Keratinocyte (primary cell): ENCODE results near the gene TBX18. TPM values are rescaled to one million over a fixed set of nuclear protein-coding genes. Genes with fewer than 3 reads are reported as not detected.

Source experiments
- DNase-seq: peaks from one replicate; pipeline ENCODE4 v3.0.0-alpha.2; 2011; ENCODE audit warnings: low read depth, missing footprints, low spot score
- FAIRE-seq: peaks from 2 replicates; lab custom pipeline; 2011; peaks lifted over from hg19 to GRCh38; lab: Jason Lieb, UNC
- H2AFZ ChIP-seq: 2 replicates; pipeline ENCODE4 v1.6.0; 2012; ENCODE audit warnings: low read length, control low read depth, inconsistent platforms; ENCODE audit not compliant: control insufficient read depth
- H3K27ac ChIP-seq: 2 replicates; pipeline ENCODE4 v1.5.1; 2011; ENCODE audit warnings: low read length; ENCODE audit not compliant: control insufficient read depth, insufficient read depth
- H3K27me3 ChIP-seq: 3 replicates; pipeline ENCODE4 v1.6.0; 2011; ENCODE audit warnings: low read length; ENCODE audit not compliant: control insufficient read depth, insufficient read depth; ENCODE audit errors: extremely low read depth
- H3K36me3 ChIP-seq, 2 experiments: 2 replicates in 1 of 2; 3 replicates in 1 of 2; pipeline ENCODE4 v1.5.1; 2011; ENCODE audit warnings: low read length in 2 of 2, mild to moderate bottlenecking in 1 of 2; ENCODE audit not compliant: control insufficient read depth in 2 of 2, insufficient read depth in 2 of 2; ENCODE audit errors: extremely low read depth in 1 of 2
- H3K4me1 ChIP-seq: 3 replicates; pipeline ENCODE4 v1.5.1; 2011; ENCODE audit warnings: low read length; ENCODE audit not compliant: control insufficient read depth, insufficient read depth; ENCODE audit errors: extremely low read depth
- H3K4me2 ChIP-seq: 3 replicates; pipeline ENCODE4 v1.6.0; 2011; ENCODE audit warnings: low read depth, low read length; ENCODE audit not compliant: control insufficient read depth, insufficient read depth; ENCODE audit errors: extremely low read depth
- H3K4me3 ChIP-seq, 3 experiments: fragments of 200-600 bp in 1 of 3; sonication (generic) in 1 of 3; 2 replicates in 2 of 3; 3 replicates in 1 of 3; pipeline ENCODE4 v1.5.1; 2011 to 2016; ENCODE audit warnings: low read length in 3 of 3, mild to moderate bottlenecking in 3 of 3, control low read depth in 2 of 3, inconsistent platforms in 1 of 3, low read depth in 1 of 3, mixed read lengths in 1 of 3, mixed run types in 1 of 3, moderate library complexity in 1 of 3; ENCODE audit not compliant: control insufficient read depth in 2 of 3, insufficient read depth in 2 of 3; ENCODE audit errors: extremely low read depth in 1 of 3
- H3K79me2 ChIP-seq: 2 replicates; pipeline ENCODE4 v1.6.0; 2012; ENCODE audit warnings: low read length; ENCODE audit not compliant: control insufficient read depth, insufficient read depth
- H3K9ac ChIP-seq: 3 replicates; pipeline ENCODE4 v1.6.0; 2011; ENCODE audit warnings: low read length; ENCODE audit not compliant: control insufficient read depth, insufficient read depth; ENCODE audit errors: extremely low read depth
- H3K9me1 ChIP-seq: 3 replicates; pipeline ENCODE4 v1.6.0; 2011; ENCODE audit warnings: low read length; ENCODE audit not compliant: control insufficient read depth, insufficient read depth; ENCODE audit errors: extremely low read depth
- H3K9me3 ChIP-seq: 2 replicates; pipeline ENCODE4 v1.5.1; 2012; ENCODE audit warnings: low read depth, low read length; ENCODE audit not compliant: control insufficient read depth
- H4K20me1 ChIP-seq: 3 replicates; pipeline ENCODE4 v1.6.0; 2011; ENCODE audit warnings: low read length; ENCODE audit not compliant: control insufficient read depth, insufficient read depth; ENCODE audit errors: extremely low read depth
- CTCF ChIP-seq, 3 experiments: IDR thresholded peaks in 1 of 3; conservative IDR thresholded peaks in 1 of 3; optimal IDR thresholded peaks in 1 of 3; 2 replicates in 2 of 3; 3 replicates in 1 of 3; pipeline versions ENCODE3 to v1.5.1; 2011; ENCODE audit warnings: low read length in 3 of 3, mild to moderate bottlenecking in 3 of 3, moderate library complexity in 2 of 3, control low read depth in 1 of 3, inconsistent platforms in 1 of 3; ENCODE audit not compliant: insufficient read depth in 2 of 3; ENCODE audit errors: extremely low read depth in 1 of 3
- EZH2 ChIP-seq: IDR thresholded peaks from one replicate; pipeline ENCODE4 v1.6.1; 2012; ENCODE audit warnings: inconsistent platforms, mild to moderate bottlenecking, low read length, moderate library complexity
- dilution Hi-C: fragments of 300-500 bp; cut with MboI; formaldehyde crosslinking; loops from one replicate; pipeline ENCODE4 v1.7.0; 2020; ENCODE audit warnings: low sequenced_read_pairs; ENCODE audit not compliant: extremely low pct_ligation_motif_present
- polyA plus RNA-seq, 5 experiments: library from polyadenylated mRNA; depleted of rRNA in 3 of 5; stranded (reverse) in 3 of 5; stranded (forward) in 1 of 5; unstranded in 1 of 5; fragments of >200 nt; gene quantifications; 1 replicate in 1 of 5; 2 replicates in 3 of 5; 3 replicates in 1 of 5; pipeline versions ENCODE4 v1.2.1 to v1.2.3, GENCODE V29; 2011 to 2012; ENCODE audit warnings: missing spikeins in 2 of 5, low read depth in 1 of 5, low replicate concordance in 1 of 5

TBX18 gene
- polyA plus RNA-seq, 1 donor (not counting 4 experiments of a cell fraction or from before 2014, with no cell fraction given), result 0.03 TPM

DNA sequence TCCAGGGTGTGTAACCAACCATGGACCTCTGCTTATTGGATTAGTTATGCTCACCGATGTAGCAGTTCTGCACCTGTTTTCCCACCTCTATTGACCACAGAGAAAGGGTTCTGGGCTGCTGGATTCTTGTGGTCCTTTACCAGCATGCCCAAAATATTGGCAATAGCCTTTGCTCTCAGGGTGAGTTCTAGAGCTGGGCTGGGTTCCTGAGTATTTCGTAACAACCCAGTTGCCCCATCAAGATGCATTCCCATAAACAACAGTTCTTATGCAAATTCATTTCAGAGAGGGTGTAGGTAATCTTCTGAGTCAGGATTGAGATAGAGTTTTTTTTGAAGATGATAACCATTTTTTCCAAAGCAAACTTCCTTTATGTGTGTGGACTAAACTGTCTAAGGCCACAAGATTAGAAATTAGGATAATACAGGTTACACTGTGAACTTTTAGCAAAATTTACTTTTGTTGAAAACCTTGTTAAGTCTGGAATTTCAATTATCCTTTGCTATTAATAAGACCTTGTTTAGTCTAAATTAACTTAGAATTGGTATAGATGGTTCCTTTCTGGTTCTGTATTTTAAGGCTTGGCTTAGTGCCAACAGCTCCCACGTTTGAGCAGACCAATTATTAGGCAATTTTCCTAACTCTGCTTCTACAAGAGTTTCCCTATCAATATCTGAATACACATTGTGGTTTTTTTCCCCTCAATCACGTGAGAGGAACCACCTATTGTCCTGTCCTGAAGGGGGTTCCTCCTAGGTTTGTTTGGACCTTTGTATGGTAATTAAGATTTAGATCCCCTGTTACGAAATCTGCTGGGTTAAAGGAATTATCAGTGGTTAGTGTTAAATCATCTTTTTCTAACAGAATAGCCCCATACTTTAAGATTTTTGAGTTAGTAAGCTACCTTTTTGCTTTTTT is 46.1 kb downstream of the TBX18 start:
- dilution Hi-C loops, result no loop called here
- DNase-seq (no peak), FAIRE-seq (no peak)
- H3K9ac ChIP-seq, result no peak overlapping the region
- no peaks in the 10 kb centered on the region for H3K27me3 ChIP-seq
- no peaks in the 10 kb centered on the region for H4K20me1 ChIP-seq
- H3K27ac ChIP-seq, result no peak overlapping the region
- H3K79me2 ChIP-seq, result no peaks in the 10 kb centered on the region
- no peaks in the 10 kb centered on the region for H3K4me1 ChIP-seq
- no peaks in the 10 kb centered on the region for H3K36me3 ChIP-seq
- no peak overlapping the region for H2AFZ ChIP-seq
- TF ChIP-seq CTCF (optimal IDR thresholded peaks at IDR 0.05 in 1 of 3, IDR thresholded peaks at IDR 0.05 in 1 of 3, conservative IDR thresholded peaks at IDR 0.05 in 1 of 3; ENCODE audit: extremely low read depth in 1 of 3, insufficient read depth in 2 of 3, low read length in 3 of 3) (no peak), EZH2 (no peak)
- no peak overlapping the region for H3K4me3 ChIP-seq
- no peaks in the 10 kb centered on the region for H3K9me1 ChIP-seq
- no peaks in the 10 kb centered on the region for H3K9me3 ChIP-seq
- no peak overlapping the region for H3K4me2 ChIP-seq

- Histone ChIP-seq H3K36me3 (no peaks in the 10 kb centered on the region), H3K4me3 (no peak overlapping the region), H3K9me3 (no peaks in the 10 kb centered on the region), H3K4me2 (no peak overlapping the region), H2AFZ (no peak overlapping the region), H3K27ac (no peak overlapping the region), H3K9ac (no peak overlapping the region), H4K20me1 (no peaks in the 10 kb centered on the region), H3K9me1 (no peaks in the 10 kb centered on the region), H3K4me1 (no peaks in the 10 kb centered on the region), H3K27me3 (no peaks in the 10 kb centered on the region), H3K79me2 (no peaks in the 10 kb centered on the region)
- DNase-seq, result no peak
- dilution Hi-C loops, result no loop called here
- no peak for FAIRE-seq
- TF ChIP-seq CTCF (optimal IDR thresholded peaks at IDR 0.05 in 1 of 3, IDR thresholded peaks at IDR 0.05 in 1 of 3, conservative IDR thresholded peaks at IDR 0.05 in 1 of 3; ENCODE audit: extremely low read depth in 1 of 3, insufficient read depth in 2 of 3, low read length in 3 of 3), result no peak
- TF ChIP-seq EZH2, result no peak
Observed at GRCh38 chr6:84709121-84709520, 55.3 kb downstream of the TBX18 start.
